T-cell (primary cell): ENCODE results near the gene TRAFD1. TPM values are rescaled to one million over a fixed set of nuclear protein-coding genes. Genes with fewer than 3 reads are reported as not detected.

Source experiments
- ATAC-seq, 4 experiments: fragments of 200-7000 bp in 3 of 4; fragments of 150-1000 bp in 1 of 4; cut with Tn5 transposase; replicated peaks in 1 of 4; 1 replicate in 3 of 4; 2 replicates in 1 of 4; pipeline ENCODE4 v1.10.0; 2021; ENCODE audit warnings: moderate library complexity in 3 of 4, mild to moderate bottlenecking in 2 of 4, moderate number of reproducible peaks in 1 of 4
- CTCF ChIA-PET, 2 donors: fragments of 300-600 bp; sonication (Branson Sonifier 250); formaldehyde crosslinking; loops; one replicate each; lab custom pipeline; 2022; ENCODE audit warnings: antibody characterized with exemption in 2 of 2; lab: Charles Lee
- POLR2A ChIA-PET, 2 donors: fragments of 300-600 bp; sonication (Branson Sonifier 250); formaldehyde crosslinking; loops; one replicate each; lab custom pipeline; 2022; ENCODE audit warnings: antibody characterized with exemption in 2 of 2; lab: Charles Lee
- DNase-seq, 35 experiments: peaks; one replicate each; pipeline versions ENCODE4 v3.0.0 to v3.0.0-alpha.2; 2013 to 2023
- H3K27ac ChIP-seq: one replicate; pipeline ENCODE4 v1.5.1; 2013; ENCODE audit warnings: low read length
- H3K27me3 ChIP-seq, 2 experiments: replicated peaks in 1 of 2; 1 replicate in 1 of 2; 2 replicates in 1 of 2; pipeline versions ENCODE4 v1.6.1 to v1.7.0; 2013; ENCODE audit warnings: low read length in 1 of 2, mixed read lengths in 1 of 2; ENCODE audit not compliant: control insufficient read depth in 2 of 2, insufficient read depth in 2 of 2; ENCODE audit errors: extremely low read depth in 1 of 2
- H3K36me3 ChIP-seq, 2 donors: 1 replicate in 1 of 2; 2 replicates in 1 of 2; pipeline versions ENCODE4 v1.6.1 to v1.7.0; 2013; ENCODE audit warnings: low read length in 1 of 2; ENCODE audit not compliant: control insufficient read depth in 2 of 2, insufficient read depth in 1 of 2; ENCODE audit errors: extremely low read depth in 1 of 2
- H3K4me1 ChIP-seq, 2 experiments: 1 replicate in 1 of 2; 2 replicates in 1 of 2; pipeline versions ENCODE4 v1.6.1 to v1.7.0; 2013; ENCODE audit warnings: low read length in 2 of 2, mixed read lengths in 1 of 2; ENCODE audit not compliant: insufficient read depth in 2 of 2, control insufficient read depth in 1 of 2; ENCODE audit errors: extremely low read depth in 1 of 2
- H3K4me3 ChIP-seq, 2 donors: 1 replicate in 1 of 2; 2 replicates in 1 of 2; pipeline versions ENCODE4 v1.5.1 to v1.7.0; 2013; ENCODE audit warnings: mild to moderate bottlenecking in 2 of 2, low read length in 1 of 2, moderate library complexity in 1 of 2; ENCODE audit not compliant: control insufficient read depth in 1 of 2; ENCODE audit errors: extremely low read depth in 1 of 2
- H3K9me3 ChIP-seq: 2 replicates; pipeline ENCODE4 v1.7.0; 2013
- H3K27ac Mint-ChIP-seq, 2 donors: one replicate each; pipeline ENCODE4 v1.8.0; 2020 to 2021; ENCODE audit warnings: mild to moderate bottlenecking in 2 of 2, mixed read lengths in 2 of 2
- H3K27me3 Mint-ChIP-seq, 2 donors: one replicate each; pipeline ENCODE4 v1.8.0; 2021 to 2022; ENCODE audit warnings: mixed read lengths in 2 of 2
- H3K36me3 Mint-ChIP-seq: one replicate; pipeline ENCODE4 v1.8.0; 2021; ENCODE audit warnings: mixed read lengths
- H3K4me1 Mint-ChIP-seq, 3 donors: one replicate each; pipeline ENCODE4 v1.8.0; 2020 to 2022; ENCODE audit warnings: mixed read lengths in 3 of 3, mild to moderate bottlenecking in 1 of 3
- H3K4me3 Mint-ChIP-seq, 3 donors: one replicate each; pipeline ENCODE4 v1.8.0; 2020 to 2022; ENCODE audit warnings: mild to moderate bottlenecking in 3 of 3, mixed read lengths in 3 of 3, moderate library complexity in 3 of 3
- H3K9me3 Mint-ChIP-seq, 3 donors: one replicate each; pipeline ENCODE4 v1.8.0; 2020 to 2022; ENCODE audit warnings: mixed read lengths in 3 of 3
- WGBS: methylation state at CpG from one replicate; pipeline ENCODE4 v1.1.5; 2013; ENCODE audit warnings: missing lambda C conversion rate; ENCODE audit not compliant: insufficient coverage; 5-methylcytosine and 5-hydroxymethylcytosine counted together
- total RNA-seq, 35 experiments: library from RNA in 6 of 35; stranded (reverse) in 6 of 35; fragments of 120-200 nt in 1 of 35; gene quantifications; one replicate each; pipeline versions ENCODE4 v1.2.1 to v1.2.4 and lab custom pipeline; 2013 to 2026

The TRAFD1 gene
- total RNA-seq, 5 donors from 2014 or later (not counting 1 experiment from before 2014, with no cell fraction given), result 26.4 to 39.9 (median 36.9) TPM

DNA sequence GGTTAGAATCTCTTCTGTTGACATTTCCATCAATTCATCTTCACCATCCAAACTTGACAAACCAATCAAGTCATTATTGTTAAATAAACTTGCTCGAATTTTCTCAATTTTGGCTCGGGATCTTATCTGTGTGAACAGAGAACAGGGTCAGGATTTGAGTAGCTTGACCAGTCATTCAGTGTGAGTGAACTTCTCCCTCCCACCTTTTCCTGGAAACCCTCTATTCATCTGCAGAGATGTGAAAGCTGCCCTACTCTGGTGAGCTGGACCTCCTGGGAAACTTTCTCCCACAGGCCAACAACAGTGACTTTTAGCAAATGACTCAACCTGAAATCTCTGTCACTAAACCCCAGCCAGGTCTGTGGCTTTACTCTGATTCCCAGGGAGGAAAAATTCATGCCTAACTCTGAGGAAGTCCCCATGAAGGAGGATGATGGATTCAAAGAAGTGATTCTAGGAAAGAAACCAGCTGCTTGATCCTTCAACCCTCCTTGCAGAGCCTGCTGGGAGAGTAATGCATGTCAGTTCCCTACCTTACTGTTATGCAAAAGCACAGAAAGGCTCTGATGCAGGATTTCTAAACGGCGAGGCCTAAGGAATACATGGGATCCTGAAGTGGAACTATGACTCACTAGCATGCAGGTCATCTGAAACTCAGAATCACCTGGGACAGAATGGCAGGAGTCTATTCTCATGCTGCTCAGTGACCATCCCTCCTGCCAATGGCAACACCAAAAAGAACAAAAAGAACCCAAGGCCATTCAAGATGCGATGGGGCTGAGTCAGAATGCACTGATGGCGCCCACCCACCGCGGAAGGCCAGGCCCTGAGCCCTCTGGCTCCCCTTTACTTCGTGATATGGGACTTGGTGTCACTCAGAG lies 58.0 kb downstream of the TRAFD1 start:
- ChIA-PET POLR2A (no interaction called here), CTCF (no interaction called here)
- no peak for DNase-seq
- Histone ChIP-seq H3K9me3 (no peaks in the 10 kb centered on the region), H3K4me3 (no peak overlapping the region), H3K27me3 (no peaks in the 10 kb centered on the region), H3K27ac (no peak overlapping the region), H3K4me1 (no peaks in the 10 kb centered on the region), H3K36me3 (peaks cover 11 to 34% of the 10 kb centered on the region in 2 donors)
- no peak for ATAC-seq
- H3K9me3 Mint-ChIP-seq, result no peaks in the 10 kb centered on the region
- no peak overlapping the region for H3K4me3 Mint-ChIP-seq
- peaks cover 29% of the 10 kb centered on the region for H3K36me3 Mint-ChIP-seq
- no peak overlapping the region for H3K27ac Mint-ChIP-seq
- 72% methylated on average over 6 of the region's 9 CpGs for WGBS
- no peaks in the 10 kb centered on the region for H3K27me3 Mint-ChIP-seq
- H3K4me1 Mint-ChIP-seq, result no peaks in the 10 kb centered on the region

DNA sequence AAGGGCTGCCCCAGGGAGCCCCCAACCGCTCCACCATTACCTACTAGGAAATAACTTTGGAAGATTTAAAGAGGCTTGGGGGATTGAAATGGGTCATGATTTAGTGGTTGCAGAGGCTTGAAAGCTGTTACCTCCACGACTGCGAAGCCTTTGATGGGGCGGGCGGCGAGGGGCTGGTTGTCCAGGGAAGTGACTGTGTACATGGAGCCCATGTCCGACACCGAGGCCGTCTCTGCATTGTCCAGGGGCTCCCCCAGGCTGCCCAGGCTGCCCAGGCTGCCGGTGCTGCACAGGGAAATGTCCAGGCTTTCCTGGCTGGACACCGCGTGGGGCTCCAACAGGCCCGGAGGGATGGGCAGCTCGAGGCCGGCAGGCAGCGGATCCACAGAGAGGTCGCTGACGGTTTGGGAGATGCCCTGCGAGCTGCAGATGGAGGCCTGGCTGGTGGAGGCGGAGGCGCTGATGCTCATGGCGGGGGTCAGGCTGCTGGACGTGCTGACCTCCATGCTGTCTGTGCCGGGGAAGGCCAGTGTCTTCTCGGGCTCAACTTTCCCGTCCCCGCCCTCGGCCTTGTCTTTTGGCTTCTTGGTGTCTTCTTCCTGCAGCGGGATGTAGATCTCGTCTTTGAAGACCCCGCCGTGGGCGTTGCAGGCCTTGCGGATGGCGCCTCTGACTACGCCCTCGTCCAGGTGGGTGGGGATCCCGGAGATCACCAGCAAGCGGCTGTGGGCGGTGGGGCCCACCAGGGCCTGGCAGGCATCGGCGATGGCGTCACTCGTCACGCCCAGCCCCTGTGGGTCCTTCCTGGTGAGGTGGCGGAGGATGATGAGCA lies 58.9 kb downstream of the TRAFD1 start:
- H3K9me3 ChIP-seq, result no peaks in the 10 kb centered on the region
- H3K4me3 ChIP-seq, result no peak overlapping the region
- no peak overlapping the region for H3K27ac Mint-ChIP-seq
- H3K27me3 ChIP-seq, result no peaks in the 10 kb centered on the region
- 98% methylated on average over 45 of the region's 46 CpGs for WGBS
- H3K4me3 Mint-ChIP-seq, result no peak overlapping the region
- no peaks in the 10 kb centered on the region for H3K4me1 Mint-ChIP-seq
- CTCF ChIA-PET, result interaction anchor here in 1 of 2 donors (0.6 kb wide), 1 partner anchor 207 kb away, joined by 3 read pairs; no protein-coding TSS in a partner anchor
- H3K36me3 ChIP-seq, result peaks cover 5 to 29% of the 10 kb centered on the region in 2 donors
- ATAC-seq (no peak), DNase-seq (no peak)
- no peak overlapping the region for H3K27ac ChIP-seq
- H3K27me3 Mint-ChIP-seq, result no peaks in the 10 kb centered on the region
- POLR2A ChIA-PET, result interaction anchor here in 1 of 2 donors (0.6 kb wide), 1 partner anchor 18 kb away, joined by 5 read pairs; no protein-coding TSS in a partner anchor
- no peaks in the 10 kb centered on the region for H3K4me1 ChIP-seq
- H3K36me3 Mint-ChIP-seq, result peaks cover 26% of the 10 kb centered on the region
- no peaks in the 10 kb centered on the region for H3K9me3 Mint-ChIP-seq

DNA sequence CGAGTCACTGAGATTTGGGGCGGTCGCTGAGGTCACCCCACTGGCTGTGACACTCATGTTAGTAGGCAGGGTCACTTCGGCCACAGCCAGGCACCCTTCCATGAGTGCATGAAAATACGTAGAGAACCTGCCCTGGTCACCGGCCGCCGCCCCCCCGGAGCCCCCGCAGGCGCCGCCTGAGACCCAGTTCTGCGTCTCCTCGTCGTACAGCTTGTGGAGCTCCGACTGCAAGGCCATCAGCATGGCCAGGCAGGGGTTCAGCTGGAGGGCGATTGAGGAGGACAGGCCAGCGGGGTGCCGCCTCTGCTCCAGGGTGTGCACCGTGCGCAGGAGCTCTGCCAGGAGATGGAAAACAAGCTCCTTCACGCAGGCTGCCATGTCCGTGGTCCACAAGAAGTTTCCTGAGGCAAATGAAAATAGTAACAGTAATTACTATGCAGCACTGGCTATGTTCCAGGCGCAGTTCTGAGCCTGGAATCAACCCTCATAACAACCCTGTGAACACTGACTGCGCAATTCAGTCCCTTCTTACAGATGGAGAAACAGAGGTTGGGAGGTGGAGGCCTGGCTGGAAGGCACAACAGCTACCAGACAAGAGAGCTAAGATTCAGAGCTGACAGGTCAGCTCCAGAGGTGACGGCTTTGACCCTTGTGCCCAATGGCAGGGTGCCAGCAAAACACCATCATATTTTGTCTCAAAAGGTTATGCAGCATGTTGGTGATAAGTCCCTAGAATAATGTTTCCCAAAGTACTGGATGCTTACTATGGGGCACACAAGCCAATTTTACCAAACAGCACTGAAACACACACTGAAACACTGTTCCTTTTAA lies 59.9 kb downstream of the TRAFD1 start:
- H3K4me3 ChIP-seq, result no peak overlapping the region
- DNase-seq (no peak), ATAC-seq (no peak)
- no peaks in the 10 kb centered on the region for H3K4me1 ChIP-seq
- Mint-ChIP-seq H3K36me3 (peaks cover 25% of the 10 kb centered on the region), H3K27ac (no peak overlapping the region), H3K27me3 (no peaks in the 10 kb centered on the region), H3K9me3 (no peaks in the 10 kb centered on the region), H3K4me3 (no peak overlapping the region), H3K4me1 (no peaks in the 10 kb centered on the region)
- CTCF ChIA-PET, result no interaction called here
- no peak overlapping the region for H3K27ac ChIP-seq
- H3K9me3 ChIP-seq, result no peaks in the 10 kb centered on the region
- POLR2A ChIA-PET, result interaction anchor here in 1 of 2 donors (0.7 kb wide), 1 partner anchor 72 kb away, joined by 7 read pairs; no protein-coding TSS in a partner anchor
- H3K27me3 ChIP-seq, result no peaks in the 10 kb centered on the region
- H3K36me3 ChIP-seq, result peaks cover 5 to 29% of the 10 kb centered on the region in 2 donors
- WGBS, result 98% methylated on average over 22 of the region's 26 CpGs

DNA sequence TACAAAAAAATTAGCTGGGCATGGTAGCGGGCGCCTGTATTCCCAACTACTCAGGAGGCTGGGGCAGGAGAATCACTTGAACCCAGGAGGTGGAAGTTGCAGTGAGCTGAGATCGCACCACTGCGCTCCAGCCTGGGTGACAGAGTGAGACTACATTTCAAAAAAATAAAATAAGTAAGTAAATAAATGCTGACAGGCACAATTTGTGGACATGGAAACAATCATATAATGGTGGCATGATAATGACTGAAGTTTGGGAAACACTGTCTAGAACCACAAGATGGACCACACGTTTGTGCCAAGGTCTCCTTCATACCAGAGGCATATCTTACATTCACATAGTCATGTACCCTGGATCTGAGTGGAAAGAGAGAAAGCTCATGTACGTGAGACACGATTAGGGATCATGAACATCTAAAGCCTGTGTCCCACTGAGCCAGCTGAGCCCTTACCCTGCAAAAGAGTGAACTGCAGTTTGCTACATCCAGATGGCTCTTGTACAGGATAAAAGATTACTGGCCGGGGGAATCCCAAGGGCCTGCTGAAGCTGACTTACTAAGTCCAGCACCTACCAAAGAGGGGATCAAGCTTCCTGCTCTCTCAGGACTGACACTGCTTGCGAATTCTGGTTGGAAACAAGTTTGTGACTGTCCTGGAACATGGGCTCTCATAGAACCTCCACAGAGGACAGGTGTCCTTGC lies 62.9 kb downstream of the TRAFD1 start:
- no peaks in the 10 kb centered on the region for H3K9me3 ChIP-seq
- H3K27ac ChIP-seq, result no peak overlapping the region
- no peak for DNase-seq
- 100% methylated on average over 4 of the region's 9 CpGs for WGBS
- Mint-ChIP-seq H3K9me3 (no peaks in the 10 kb centered on the region), H3K4me1 (no peaks in the 10 kb centered on the region), H3K27ac (no peak overlapping the region), H3K27me3 (no peaks in the 10 kb centered on the region), H3K36me3 (peaks cover 50% of the 10 kb centered on the region), H3K4me3 (no peak overlapping the region)
- no peaks in the 10 kb centered on the region for H3K4me1 ChIP-seq
- ATAC-seq, result no peak
- H3K4me3 ChIP-seq, result no peak overlapping the region
- POLR2A ChIA-PET, result no interaction called here
- H3K27me3 ChIP-seq, result no peaks in the 10 kb centered on the region
- CTCF ChIA-PET, result no interaction called here
- peaks cover 7 to 57% of the 10 kb centered on the region in 2 donors for H3K36me3 ChIP-seq

DNA sequence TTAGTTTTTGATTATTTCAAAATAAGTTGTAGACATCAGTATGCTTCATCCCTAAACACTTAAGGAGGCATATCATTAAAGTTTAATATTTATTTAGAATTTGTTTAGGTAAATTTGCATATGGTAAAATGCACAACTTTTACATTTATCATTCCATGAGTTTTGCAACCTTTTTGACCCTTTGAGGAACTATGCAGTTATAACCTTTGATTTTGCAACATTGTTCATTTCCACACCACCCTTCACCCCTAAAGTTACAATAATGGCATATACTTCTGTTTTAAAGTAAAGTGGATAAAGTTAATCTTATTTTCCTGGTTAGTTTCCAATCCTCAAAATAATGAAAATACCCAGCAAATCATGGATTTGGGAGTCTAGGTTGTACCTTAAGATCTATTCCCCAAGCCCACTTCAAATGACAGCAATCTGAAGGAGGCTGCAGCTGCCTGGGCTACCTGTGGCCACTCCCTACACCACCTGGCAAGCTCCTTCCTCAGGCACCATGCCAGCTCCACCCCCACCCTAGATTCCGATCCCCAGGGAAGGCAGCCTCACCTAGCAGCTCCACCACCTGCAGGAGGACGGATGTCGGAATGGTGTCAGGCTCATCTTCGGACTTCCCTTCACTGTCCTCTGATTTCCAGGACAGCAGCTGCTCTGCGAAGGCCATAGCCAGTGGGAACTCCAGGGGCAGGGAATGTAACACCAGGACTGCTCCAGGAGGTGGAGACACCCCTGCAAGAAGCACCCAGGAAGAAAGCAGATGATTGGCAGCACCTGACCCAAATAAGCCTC lies 65.1 kb downstream of the TRAFD1 start:
- ChIA-PET CTCF (no interaction called here), POLR2A (no interaction called here)
- H3K27ac Mint-ChIP-seq, result no peak overlapping the region

More for the DNA sequence above, 65.1 kb downstream of the TRAFD1 start:
- Mint-ChIP-seq H3K4me1 (no peaks in the 10 kb centered on the region), H3K4me3 (no peak overlapping the region), H3K27me3 (no peaks in the 10 kb centered on the region), H3K9me3 (no peaks in the 10 kb centered on the region), H3K36me3 (peaks cover 50% of the 10 kb centered on the region)
- WGBS, result 96% methylated on average over 5 of the region's 5 CpGs
- DNase-seq (no peak), ATAC-seq (no peak)
- H3K4me1 ChIP-seq, result no peaks in the 10 kb centered on the region
- H3K9me3 ChIP-seq, result no peaks in the 10 kb centered on the region
- H3K36me3 ChIP-seq, result peaks cover 8 to 55% of the 10 kb centered on the region in 2 donors
- H3K27ac ChIP-seq, result no peak overlapping the region
- no peak overlapping the region for H3K4me3 ChIP-seq
- no peaks in the 10 kb centered on the region for H3K27me3 ChIP-seq
